GM15510 (cell line): ENCODE data around the gene MAN2A2.

Experiments
- POLR2A ChIP-seq: IDR thresholded peaks from 3 replicates; pipeline ENCODE4 v1.6.1; 2011; ENCODE audit warnings: borderline replicate concordance; ENCODE audit not compliant: insufficient read length; ENCODE audit errors: extremely low read depth

The MAN2A2 gene

GRCh38 chr15:90972133-90972532 is 69.0 kb downstream of the MAN2A2 start:
- no peak for TF ChIP-seq POLR2A
